ENCODE results near the gene FMN1. TPM values are rescaled to one million over a fixed set of nuclear protein-coding genes. Genes with fewer than 3 reads are reported as not detected.

FMN1 gene
- total RNA-seq, 1 experiment from 2014 or later = 2.4 TPM

DNA sequence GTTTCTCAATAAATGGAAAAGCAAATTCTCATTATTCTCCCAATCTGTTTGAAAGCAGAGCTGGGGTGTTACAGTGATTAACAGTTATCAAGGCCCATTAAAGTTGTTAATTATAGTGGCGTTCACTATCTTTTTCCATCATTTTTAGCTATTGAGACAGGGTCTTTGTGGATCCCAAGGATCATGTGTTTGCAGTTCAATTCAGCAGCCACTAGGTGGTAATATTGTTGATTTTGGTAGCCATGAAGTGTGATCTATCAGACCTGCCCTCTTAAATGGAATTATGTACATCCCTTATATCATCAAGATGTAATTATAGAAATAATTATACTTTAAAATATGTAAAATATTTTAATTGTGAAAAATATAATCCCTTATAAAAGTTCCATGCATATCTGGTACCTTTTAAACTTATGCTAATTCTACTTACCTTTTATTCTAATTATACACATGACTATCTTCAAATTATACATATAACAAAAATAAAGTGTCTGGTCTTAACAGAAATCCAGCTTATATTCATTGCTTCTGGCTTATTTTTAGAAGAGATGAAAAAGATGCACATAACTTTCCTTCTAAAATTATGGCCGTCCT lies 350.3 kb downstream of the FMN1 start:
- peaks cover 32% of the 10 kb centered on the region for H3K4me1 ChIP-seq (ENCODE audit: insufficient read depth, low read length)
- intact Hi-C loops (cut with micrococcal nuclease) = loop anchor here (5.0 kb wide), 1 partner anchor 148 kb away; no protein-coding TSS in a partner anchor
- no peaks in the 10 kb centered on the region for H3F3A ChIP-seq (ENCODE audit: low read length, unreplicated experiment)

DNA sequence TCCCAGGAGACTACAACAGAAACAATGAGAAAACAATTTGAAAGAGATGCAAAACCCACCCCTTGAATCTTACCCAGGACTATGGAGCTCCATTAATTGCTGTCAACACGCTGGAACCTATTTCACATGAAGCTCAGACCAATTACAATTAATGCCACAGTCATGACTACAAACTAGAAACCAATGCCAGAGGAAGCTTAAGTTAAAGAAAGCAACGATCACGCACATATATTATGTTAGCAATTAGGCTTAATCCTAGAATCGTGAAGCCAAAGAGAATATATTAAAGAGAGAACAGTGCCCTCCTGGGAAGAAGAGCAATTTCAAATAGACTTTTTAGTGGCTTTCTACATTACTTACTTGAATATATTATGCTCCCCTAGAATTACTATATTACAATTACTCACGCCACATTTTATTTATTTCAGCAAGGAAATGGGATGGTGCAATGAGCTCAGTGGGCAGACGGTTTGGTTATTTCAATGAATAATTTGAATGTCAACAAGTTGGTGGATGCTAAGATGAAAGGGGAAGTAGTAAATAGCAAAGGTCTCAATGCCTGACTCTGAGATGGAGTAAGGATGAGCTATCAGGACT lies 351.2 kb downstream of the FMN1 start:
- H2AFZ ChIP-seq (ENCODE audit: low read length) = no peak overlapping the region; the same call in 1 of the 2 replicates
- H3K4me2 ChIP-seq (ENCODE audit: low read length) = no peak overlapping the region
- BruUV-seq (replicated peaks) = no TSS peak
- peaks cover 41% of the 10 kb centered on the region for H3K4me1 ChIP-seq (ENCODE audit: insufficient read depth, low read length)
- no peak for ATAC-seq
- ChIA-PET POLR2A (ENCODE audit: unreplicated experiment) (no interaction called here), CTCF (interaction anchor here (0.6 to 2.4 kb wide), 16 partner anchors 10 to 194 kb away, joined by 3 to 20 read pairs (median 5); no protein-coding TSS in a partner anchor)
- intact Hi-C loops (cut with micrococcal nuclease) = loop anchor here (1.0 to 5.0 kb wide), 2 partner anchors 149 to 181 kb away; no protein-coding TSS in a partner anchor
- no peaks in the 10 kb centered on the region for H3K9me3 ChIP-seq (ENCODE audit: low read length)
- TF ChIP-seq EZH2phosphoT487 (IDR thresholded peaks at IDR 0.05; ENCODE audit: borderline replicate concordance, low read length) = no peak
- H3K9me2 ChIP-seq (replicated peaks; ENCODE audit: low read length) = no peaks in the 10 kb centered on the region
- peak overlapping the region; percentile 37 for H3K27ac ChIP-seq (ENCODE audit: low read length)
- H3K36me3 ChIP-seq (ENCODE audit: low read depth, low read length) = no peaks in the 10 kb centered on the region
- no peaks in the 10 kb centered on the region for H3K79me2 ChIP-seq (ENCODE audit: low read length)
- no peak for DNase-seq
- no peaks in the 10 kb centered on the region for H3K27me3 ChIP-seq (ENCODE audit: low read length)
- peak overlapping the region; percentile 40; the same call in 1 of the 2 replicates for H3K9ac ChIP-seq (ENCODE audit: low read length)
- H3K4me3 ChIP-seq (ENCODE audit: low read length) = no peak overlapping the region
- no peaks in the 10 kb centered on the region for H4K20me1 ChIP-seq (ENCODE audit: low read length)
- no peaks in the 10 kb centered on the region for H3F3A ChIP-seq (ENCODE audit: low read length, unreplicated experiment)

More for the DNA sequence above, 350.3 kb downstream of the FMN1 start:
- H3K27me3 ChIP-seq (ENCODE audit: low read length) = no peaks in the 10 kb centered on the region
- H3K9ac ChIP-seq (ENCODE audit: low read length) = peak overlapping the region; percentile 40
- H3K9me2 ChIP-seq (replicated peaks; ENCODE audit: low read length) = no peaks in the 10 kb centered on the region
- no peaks in the 10 kb centered on the region for H3K36me3 ChIP-seq (ENCODE audit: low read depth, low read length)
- peak; percentile 60; the same call in 1 of the 2 replicates for ATAC-seq
- peak overlapping the region; percentile 37; the same call in 1 of the 2 replicates for H3K27ac ChIP-seq (ENCODE audit: low read length)
- no peaks in the 10 kb centered on the region for H3K9me3 ChIP-seq (ENCODE audit: low read length)
- no peak for TF ChIP-seq EZH2phosphoT487 (IDR thresholded peaks at IDR 0.05; ENCODE audit: borderline replicate concordance, low read length)
- no peak for TF ChIP-seq EZH2 (IDR thresholded peaks at IDR 0.05; ENCODE audit: low read length, unreplicated experiment)
- TF ChIP-seq, protein P1, sequence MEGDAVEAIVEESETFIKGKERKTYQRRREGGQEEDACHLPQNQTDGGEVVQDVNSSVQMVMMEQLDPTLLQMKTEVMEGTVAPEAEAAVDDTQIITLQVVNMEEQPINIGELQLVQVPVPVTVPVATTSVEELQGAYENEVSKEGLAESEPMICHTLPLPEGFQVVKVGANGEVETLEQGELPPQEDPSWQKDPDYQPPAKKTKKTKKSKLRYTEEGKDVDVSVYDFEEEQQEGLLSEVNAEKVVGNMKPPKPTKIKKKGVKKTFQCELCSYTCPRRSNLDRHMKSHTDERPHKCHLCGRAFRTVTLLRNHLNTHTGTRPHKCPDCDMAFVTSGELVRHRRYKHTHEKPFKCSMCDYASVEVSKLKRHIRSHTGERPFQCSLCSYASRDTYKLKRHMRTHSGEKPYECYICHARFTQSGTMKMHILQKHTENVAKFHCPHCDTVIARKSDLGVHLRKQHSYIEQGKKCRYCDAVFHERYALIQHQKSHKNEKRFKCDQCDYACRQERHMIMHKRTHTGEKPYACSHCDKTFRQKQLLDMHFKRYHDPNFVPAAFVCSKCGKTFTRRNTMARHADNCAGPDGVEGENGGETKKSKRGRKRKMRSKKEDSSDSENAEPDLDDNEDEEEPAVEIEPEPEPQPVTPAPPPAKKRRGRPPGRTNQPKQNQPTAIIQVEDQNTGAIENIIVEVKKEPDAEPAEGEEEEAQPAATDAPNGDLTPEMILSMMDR (conservative IDR thresholded peaks at IDR 0.05; ENCODE audit: low read depth, low read length) = peak; percentile 73
- POLR2A ChIA-PET (ENCODE audit: unreplicated experiment) = interaction anchor here (0.6 kb wide), 1 partner anchor 184 kb away, joined by 5 read pairs; no protein-coding TSS in a partner anchor
- no peaks in the 10 kb centered on the region for H4K20me1 ChIP-seq (ENCODE audit: low read length)
- no TSS peak for BruUV-seq (replicated peaks)
- no peaks in the 10 kb centered on the region for H3K79me2 ChIP-seq (ENCODE audit: low read length)
- peak; percentile 69 for DNase-seq
- CTCF ChIA-PET = interaction anchor here (0.6 to 2.4 kb wide), 14 partner anchors 10 to 195 kb away, joined by 3 to 20 read pairs (median 5); no protein-coding TSS in a partner anchor
- H3K4me3 ChIP-seq (ENCODE audit: low read length) = no peak overlapping the region
- peak overlapping the region; percentile 54; the same call in 1 of the 2 replicates for H2AFZ ChIP-seq (ENCODE audit: low read length)
- no peak overlapping the region for H3K4me2 ChIP-seq (ENCODE audit: low read length)

DNA sequence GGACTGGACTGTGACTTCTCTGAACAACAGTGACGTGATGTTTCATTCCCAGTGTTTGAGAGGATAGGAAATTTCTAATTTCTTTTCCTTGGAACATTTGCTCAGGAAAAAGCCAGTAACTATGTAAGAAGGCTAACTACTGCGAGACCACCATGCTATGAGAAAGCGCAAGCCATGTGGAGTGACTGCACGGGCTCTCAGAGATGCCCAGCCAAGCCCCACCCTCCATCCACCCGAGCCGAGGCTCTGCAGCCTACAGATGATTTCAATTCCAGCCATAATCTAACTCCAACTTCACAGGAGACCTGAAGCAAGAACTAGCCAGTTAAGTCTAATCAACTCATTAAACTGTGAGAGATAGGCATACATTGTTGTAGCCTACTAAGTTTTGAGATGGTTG lies 352.4 kb downstream of the FMN1 start:
- DNase-seq (no peak), ATAC-seq (no peak)
- Histone ChIP-seq H4K20me1 (ENCODE audit: low read length) (no peaks in the 10 kb centered on the region), H3K27ac (ENCODE audit: low read length) (no peak overlapping the region), H3K27me3 (ENCODE audit: low read length) (no peaks in the 10 kb centered on the region), H3K79me2 (ENCODE audit: low read length) (no peaks in the 10 kb centered on the region), H3K4me3 (ENCODE audit: low read length) (no peak overlapping the region), H2AFZ (ENCODE audit: low read length) (no peak overlapping the region), H3K9ac (ENCODE audit: low read length) (no peak overlapping the region), H3F3A (ENCODE audit: low read length, unreplicated experiment) (no peaks in the 10 kb centered on the region), H3K4me1 (ENCODE audit: insufficient read depth, low read length) (peaks cover 47% of the 10 kb centered on the region), H3K9me3 (ENCODE audit: low read length) (no peaks in the 10 kb centered on the region), H3K36me3 (ENCODE audit: low read depth, low read length) (no peaks in the 10 kb centered on the region), H3K9me2 (replicated peaks; ENCODE audit: low read length) (no peaks in the 10 kb centered on the region), H3K4me2 (ENCODE audit: low read length) (no peak overlapping the region)
- CTCF ChIA-PET = interaction anchor here (0.5 to 2.4 kb wide), 3 partner anchors 14 to 179 kb away, joined by 3 to 11 read pairs (median 5); no protein-coding TSS in a partner anchor
- POLR2A ChIA-PET (ENCODE audit: unreplicated experiment) = interaction anchor here (0.7 kb wide), 1 partner anchor 259 kb away, joined by 3 read pairs; no protein-coding TSS in a partner anchor
- intact Hi-C loops (cut with micrococcal nuclease) = loop anchor here (5.0 kb wide), 1 partner anchor 150 kb away; no protein-coding TSS in a partner anchor
- BruUV-seq (replicated peaks) = no TSS peak
- TF ChIP-seq EZH2phosphoT487 (IDR thresholded peaks at IDR 0.05; ENCODE audit: borderline replicate concordance, low read length) (no peak), EZH2 (IDR thresholded peaks at IDR 0.05; ENCODE audit: low read length, unreplicated experiment) (no peak)
- TF ChIP-seq, protein P1 (conservative IDR thresholded peaks at IDR 0.05; ENCODE audit: low read depth, low read length) = no peak

All from PC-3 (cell line).